Measurements from ENCODE around the gene PDZD8. TPM values are rescaled to one million over a fixed set of nuclear protein-coding genes. Genes with fewer than 3 reads are reported as not detected.

The PDZD8 gene
- total RNA-seq, 3 donors from 2014 or later = 54.2 to 67.8 (median 57.6) TPM

GRCh38 chr10:117246997-117247671 lies 128.1 kb downstream of the PDZD8 start:
- ATAC-seq = no peak

GRCh38 chr10:117242463-117242832 lies 132.8 kb downstream of the PDZD8 start:
- H3K9me3 ChIP-seq = no peaks in the 10 kb centered on the region
- H3K36me3 ChIP-seq (ENCODE audit: low read depth) = no peaks in the 10 kb centered on the region
- DNase-seq (no peak), ATAC-seq (no peak)
- H3K4me3 ChIP-seq = no peak overlapping the region
- peaks cover 4% of the 10 kb centered on the region for H3K4me1 ChIP-seq (ENCODE audit: low read depth)
- no peak for TF ChIP-seq CTCF (IDR thresholded peaks at IDR 0.05)
- intact Hi-C loops (cut with DNase I, micrococcal nuclease) = no loop called here

More at GRCh38 chr10:117246997-117247671, 128.1 kb downstream of the PDZD8 start:
- no peak for DNase-seq
- no peak overlapping the region for H3K4me3 ChIP-seq
- H3K36me3 ChIP-seq (ENCODE audit: low read depth) = no peaks in the 10 kb centered on the region
- no peaks in the 10 kb centered on the region for H3K9me3 ChIP-seq
- no peak for TF ChIP-seq CTCF (IDR thresholded peaks at IDR 0.05)
- intact Hi-C loops (cut with DNase I, micrococcal nuclease) = no loop called here
- H3K4me1 ChIP-seq (ENCODE audit: low read depth) = no peaks in the 10 kb centered on the region

GRCh38 chr10:117241541-117242462 lies 133.4 kb downstream of the PDZD8 start:
- Histone ChIP-seq H3K9me3 (no peaks in the 10 kb centered on the region), H3K4me3 (no peak overlapping the region), H3K4me1 (ENCODE audit: low read depth) (peaks cover 4% of the 10 kb centered on the region), H3K36me3 (ENCODE audit: low read depth) (no peaks in the 10 kb centered on the region)
- peak in 1 of 3 donors; percentile 5 for DNase-seq
- intact Hi-C loops (cut with DNase I, micrococcal nuclease) = no loop called here
- no peak for TF ChIP-seq CTCF (IDR thresholded peaks at IDR 0.05)
- peak; percentile 23 for ATAC-seq

GRCh38 chr10:117240621-117241529 lies 134.4 kb downstream of the PDZD8 start, which contains the start of gene SLC18A2:
SLC18A2 (plus strand) TSS chr10:117241114; CDS start chr10:117241694, 580 bp downstream.
- Histone ChIP-seq H3K9me3 (no peaks in the 10 kb centered on the region), H3K4me1 (ENCODE audit: low read depth) (peaks cover 4% of the 10 kb centered on the region), H3K4me3 (no peak within 1 kb of the TSS), H3K36me3 (ENCODE audit: low read depth) (no peaks in the 10 kb centered on the region)
- no peak for DNase-seq
- ATAC-seq = peak; percentile 14
- TF ChIP-seq CTCF (IDR thresholded peaks at IDR 0.05) = no peak
- intact Hi-C loops (cut with DNase I, micrococcal nuclease) = no loop called here

Data from mucosa of descending colon (tissue), 3 donors.